ENCODE data around the gene RABGAP1.
A peak's percentile ranks its signal among the peaks of the same experiment; 100 is the strongest.

The RABGAP1 gene

GRCh38 chr9:122944960-122945888 lies 4.4 kb downstream of the RABGAP1 start:
- DNase-seq = no peak

GRCh38 chr9:122946461-122947005 lies 5.7 kb downstream of the RABGAP1 start:
- no peak for DNase-seq

GRCh38 chr9:122948313-122948712 lies 7.5 kb downstream of the RABGAP1 start:
- no peak for DNase-seq

- DNase-seq = no peak
These were observed 8.9 kb downstream of the RABGAP1 start for GRCh38 chr9:122949696-122950095.

GRCh38 chr9:122950263-122950662 lies 9.4 kb downstream of the RABGAP1 start:
- DNase-seq = no peak

- no peak for DNase-seq
These were observed 10.2 kb downstream of the RABGAP1 start for GRCh38 chr9:122951056-122951455.

- no peak for DNase-seq
These were observed 13.5 kb downstream of the RABGAP1 start for GRCh38 chr9:122954253-122954691.

GRCh38 chr9:122955961-122956360 lies 15.1 kb downstream of the RABGAP1 start:
- no peak for DNase-seq

GRCh38 chr9:122961139-122961538 lies 20.3 kb downstream of the RABGAP1 start:
- DNase-seq = no peak

GRCh38 chr9:122975196-122975595 lies 34.4 kb downstream of the RABGAP1 start:
- DNase-seq = no peak

GRCh38 chr9:122978601-122979000 lies 37.8 kb downstream of the RABGAP1 start:
- DNase-seq = no peak

GRCh38 chr9:122986010-122986409 lies 45.2 kb downstream of the RABGAP1 start:
- no peak for DNase-seq

- no peak for DNase-seq
These were observed 47.3 kb downstream of the RABGAP1 start for GRCh38 chr9:122988141-122988540.

GRCh38 chr9:122988920-122989621 lies 48.3 kb downstream of the RABGAP1 start:
- DNase-seq = no peak

GRCh38 chr9:122991370-122991830 lies 50.6 kb downstream of the RABGAP1 start:
- peak; percentile 48 for DNase-seq

GRCh38 chr9:122996586-122996985 lies 55.8 kb downstream of the RABGAP1 start:
- no peak for DNase-seq

GRCh38 chr9:122998448-122998847 lies 57.6 kb downstream of the RABGAP1 start:
- DNase-seq = no peak

GRCh38 chr9:123000371-123001068 lies 59.7 kb downstream of the RABGAP1 start:
- no peak for DNase-seq

GRCh38 chr9:123002754-123003153 lies 61.9 kb downstream of the RABGAP1 start:
- no peak for DNase-seq

GRCh38 chr9:123003466-123003865 lies 62.6 kb downstream of the RABGAP1 start:
- no peak for DNase-seq

GRCh38 chr9:123005964-123006363 lies 65.1 kb downstream of the RABGAP1 start:
- DNase-seq = no peak

GRCh38 chr9:123007269-123007668 lies 66.4 kb downstream of the RABGAP1 start:
- no peak for DNase-seq

- no peak for DNase-seq
These were observed 68.1 kb downstream of the RABGAP1 start for GRCh38 chr9:123008909-123009308.

Data from stimulated activated CD4-positive, alpha-beta T cell treated with anti-CD3 and anti-CD28 coated beads, Interleukin-1b, Interleukin-23, amount 100 ng/mL, for 48 hours (primary cell).